GM21390 (cell line): Measurements from ENCODE around the gene JUND.
"Not testable (repeated sequence)": the region's sequence is repeated elsewhere in the genome, so short reads cannot be mapped to it uniquely, and the experiment has no call there.

Source experiments
- ATAC-seq: cut with Tn5 transposase; IDR thresholded peaks from one replicate; pipeline ENCODE4 v1.9.1; 2021; ENCODE audit not compliant: unreplicated experiment

JUND gene

GRCh38 chr19:18281082-18282020 lies at the start of gene JUND:
TSS of gene JUND (minus strand) at chr19:18281622. CDS start at chr19:18281484, 138 bp downstream.
- peak; percentile 58 for ATAC-seq

DNA sequence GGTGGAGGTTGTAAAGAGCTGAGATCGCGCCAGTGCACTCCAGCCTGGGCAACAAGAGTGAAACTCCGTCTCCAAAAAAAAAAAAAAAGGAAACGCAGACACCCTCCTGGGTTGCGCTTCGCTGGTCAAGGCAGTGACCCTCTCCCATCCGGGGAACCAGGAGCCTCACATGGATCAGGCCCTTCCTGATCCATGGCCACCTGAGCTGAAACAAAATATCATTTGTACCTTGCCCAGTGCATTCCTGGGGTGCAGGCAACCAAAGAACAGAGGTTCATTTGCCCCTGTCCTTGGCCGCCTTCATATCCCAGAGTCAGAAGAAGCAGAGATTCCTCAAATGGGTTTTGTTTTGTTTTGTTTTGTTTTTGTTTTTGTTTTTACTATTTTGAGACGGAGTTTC lies 49.4 kb upstream of the JUND start:
- no peak for ATAC-seq

DNA sequence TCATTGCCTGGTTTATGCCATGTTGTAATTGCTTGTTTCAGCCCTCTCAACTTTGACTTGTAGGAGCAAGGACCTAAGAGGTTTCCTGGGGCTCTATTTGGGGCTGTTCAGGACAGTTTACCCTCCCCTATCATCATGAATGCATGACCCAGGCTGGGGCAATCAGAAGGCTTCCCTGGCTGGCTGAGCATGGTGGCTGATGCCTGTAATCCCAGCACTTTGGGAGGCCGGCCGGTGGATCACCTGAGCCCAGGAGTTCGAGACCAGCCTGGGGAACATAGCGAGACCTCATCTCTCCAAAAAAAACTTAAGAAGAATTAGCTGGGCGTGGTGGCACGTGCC lies 47.6 kb upstream of the JUND start:
- ATAC-seq: no peak

DNA sequence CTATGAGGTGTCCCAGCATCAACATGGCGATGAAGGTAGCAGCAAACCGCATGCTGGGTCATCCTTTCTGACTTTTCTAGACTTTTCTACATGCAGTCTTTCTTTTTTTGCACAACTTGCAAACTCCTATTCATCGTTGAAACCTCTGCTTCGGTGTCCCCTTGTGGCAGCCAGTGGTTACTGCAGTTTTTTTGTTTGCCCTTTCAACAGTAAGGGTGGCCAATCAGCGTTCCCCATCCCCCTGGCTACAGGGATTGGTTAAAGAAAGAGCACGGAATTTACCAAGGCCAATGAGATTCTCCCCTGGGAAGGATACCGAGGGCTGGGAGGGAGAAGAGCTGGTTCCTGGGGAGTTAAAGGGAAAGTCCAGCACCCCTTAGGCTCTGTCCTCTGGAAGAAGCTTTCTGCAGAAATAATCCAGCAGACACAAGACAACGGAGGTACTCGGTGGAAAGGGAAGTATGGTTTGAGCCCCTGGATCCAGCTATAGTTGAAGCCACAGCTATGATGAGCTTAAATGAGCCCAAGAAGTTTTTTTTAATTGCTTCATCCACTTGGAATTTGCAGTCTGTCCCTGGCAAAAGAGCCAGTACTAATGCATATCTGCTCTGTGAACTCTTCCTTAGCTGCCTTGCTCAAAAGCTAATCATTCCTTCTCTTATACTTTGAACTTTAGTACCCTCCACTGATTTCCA lies 47.1 kb upstream of the JUND start:
- peak; percentile 84 for ATAC-seq

GRCh38 chr19:18326772-18327171 lies 45.4 kb upstream of the JUND start:
- no peak for ATAC-seq

- not testable (repeated sequence) for ATAC-seq
Measured at GRCh38 chr19:18324373-18324731, 42.9 kb upstream of the JUND start.

GRCh38 chr19:18322759-18323460 lies 41.5 kb upstream of the JUND start, which contains the start of gene LSM4:
TSS of gene LSM4 (minus strand) at chr19:18323076. CDS start at chr19:18323020, 56 bp downstream.
- peak; percentile 83 for ATAC-seq

DNA sequence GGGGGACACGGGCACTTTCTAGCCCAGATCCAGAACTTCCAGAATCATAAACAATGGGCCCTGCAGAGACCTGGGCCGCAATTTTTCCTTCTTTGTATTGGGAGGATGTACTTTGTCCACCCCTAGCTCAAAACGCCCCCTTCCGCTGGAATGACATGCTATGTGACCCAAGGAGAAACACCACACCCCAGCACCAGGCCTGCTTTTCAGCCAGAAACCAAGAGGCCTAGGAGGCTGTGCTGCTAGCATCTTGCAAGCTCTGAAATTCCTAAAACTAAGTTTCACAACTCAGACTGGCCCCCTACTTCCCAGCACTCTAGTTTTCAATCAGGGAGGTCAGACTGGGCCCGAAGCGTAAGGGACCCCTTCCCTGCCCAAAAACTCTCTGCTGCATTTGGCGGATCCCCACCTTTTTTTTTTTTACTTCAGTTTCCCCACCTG lies 40.9 kb upstream of the JUND start:
- no peak for ATAC-seq

DNA sequence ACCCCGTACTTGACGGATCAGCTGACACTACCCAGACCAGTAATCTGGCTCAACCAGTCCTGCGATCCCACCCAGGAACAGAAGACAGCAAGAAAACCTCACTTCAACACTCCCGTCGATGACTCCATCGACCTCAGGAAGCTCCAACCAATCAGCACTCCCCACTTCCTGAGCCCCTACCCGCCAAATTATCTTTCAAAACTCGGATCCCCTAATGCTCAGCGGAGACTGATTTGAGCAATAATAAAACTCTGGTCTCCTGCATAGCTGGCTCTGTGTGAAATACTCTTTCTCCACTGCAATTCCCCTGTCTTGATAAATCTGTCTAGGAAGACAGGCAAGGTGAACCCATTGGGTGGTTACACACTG lies 40.3 kb upstream of the JUND start:
- ATAC-seq: no peak

DNA sequence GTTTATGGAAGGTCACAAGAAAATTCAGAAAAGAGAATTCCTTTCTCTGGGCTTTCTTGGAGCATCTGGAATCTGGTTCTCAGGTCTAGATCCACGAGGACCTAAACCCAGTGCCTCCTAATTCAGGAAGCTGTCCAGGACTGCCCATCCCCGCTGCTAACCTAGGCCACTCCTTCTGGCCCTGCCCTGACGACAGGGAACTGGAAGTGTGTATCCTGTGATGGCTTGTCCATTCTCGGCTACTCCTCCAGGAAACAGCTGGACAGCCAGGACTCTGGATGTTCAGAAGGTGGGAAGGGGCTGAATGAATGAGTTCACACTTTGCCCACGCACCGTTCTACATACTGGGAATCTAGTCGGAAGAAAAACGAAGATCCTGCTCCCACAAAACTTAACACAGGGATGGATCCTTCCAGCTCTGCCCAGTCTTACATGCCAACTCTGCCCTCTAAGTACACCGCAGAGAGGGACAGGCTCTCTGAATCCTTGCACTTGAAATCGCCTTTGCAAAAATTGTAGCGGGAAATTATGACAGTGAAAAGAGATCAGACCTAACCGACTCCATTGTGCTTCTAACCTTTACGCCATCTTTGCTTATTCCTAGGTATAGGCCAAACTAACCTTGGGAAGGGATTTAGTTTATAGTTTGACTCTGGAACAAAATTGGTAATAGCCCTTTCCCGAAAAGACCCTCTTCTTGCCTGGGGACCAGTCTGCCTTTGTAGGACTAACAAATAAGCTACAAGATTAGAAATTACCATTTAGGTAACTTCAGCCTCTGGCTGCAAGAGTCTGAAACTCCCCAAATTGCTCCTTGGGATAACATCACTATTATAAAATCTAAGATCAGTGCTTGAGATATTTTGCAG lies 39.7 kb upstream of the JUND start:
- ATAC-seq: no peak

DNA sequence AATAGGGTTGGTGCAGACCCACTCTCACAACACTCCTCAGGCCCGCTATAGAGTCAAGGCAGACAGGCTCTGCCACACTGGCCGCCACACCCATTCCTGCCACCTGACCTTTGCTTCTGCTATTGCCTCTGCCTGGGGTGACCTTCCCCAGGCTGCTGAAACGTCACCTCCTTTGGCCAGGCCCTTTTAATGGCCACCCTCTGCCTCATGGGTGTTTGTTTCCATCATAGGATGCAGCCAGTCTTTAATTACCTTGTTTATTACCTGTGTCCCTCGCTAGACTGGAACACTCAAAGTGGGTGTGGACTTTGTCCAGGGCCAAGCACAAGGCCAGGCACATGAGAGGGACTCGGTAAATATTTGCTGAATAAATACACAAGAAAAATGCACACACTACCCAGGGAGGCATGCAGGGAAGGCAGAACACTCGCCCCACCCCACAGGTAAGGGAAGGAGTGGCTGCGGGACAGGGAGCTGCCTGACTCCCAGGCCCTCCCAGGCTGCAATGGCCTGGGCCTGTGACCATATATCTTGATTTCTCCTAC lies 38.2 kb upstream of the JUND start:
- no peak for ATAC-seq

- no peak for ATAC-seq
Measured at GRCh38 chr19:18317961-18318800, 36.8 kb upstream of the JUND start.

DNA sequence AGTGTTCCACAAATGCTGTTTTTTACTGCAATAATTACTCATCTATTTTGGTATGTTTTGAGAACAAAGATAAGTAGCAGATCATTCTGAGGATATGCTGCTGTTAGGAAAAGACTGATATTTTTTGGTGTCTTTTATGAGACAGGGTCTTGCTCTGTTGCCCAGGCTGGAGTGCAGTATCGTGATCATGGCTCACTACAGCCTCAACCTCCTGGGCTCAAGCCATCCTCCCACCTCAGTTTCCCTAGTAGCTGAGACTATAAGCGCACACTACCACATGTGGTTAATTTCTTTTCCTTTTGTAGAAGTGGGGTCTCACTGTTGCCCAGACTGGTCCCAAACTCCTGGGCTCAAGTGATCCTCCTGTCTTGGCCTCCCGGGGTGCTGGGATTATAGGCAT lies 32.0 kb upstream of the JUND start:
- ATAC-seq: no peak

DNA sequence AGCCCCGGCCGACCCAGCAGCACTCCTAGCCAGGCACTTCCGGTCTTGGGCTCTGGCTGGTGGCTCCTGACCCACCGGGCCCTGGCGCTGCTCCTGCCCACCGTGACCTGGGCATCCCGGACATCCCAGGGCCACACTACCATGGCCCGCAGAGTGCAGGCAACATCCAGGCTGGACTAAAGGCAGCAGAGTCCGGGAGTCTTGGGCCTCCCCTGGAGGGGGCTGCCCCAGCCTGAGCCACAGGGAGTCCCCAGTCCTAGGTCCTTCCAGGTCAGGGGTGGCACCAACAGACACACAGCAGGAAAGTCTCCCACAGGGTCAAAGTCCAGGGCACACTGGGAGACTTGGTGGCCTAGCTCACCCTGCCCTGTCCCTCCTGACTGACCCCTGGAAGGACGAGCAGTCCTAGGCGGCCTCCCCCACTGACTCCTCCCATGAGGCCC lies 30.7 kb upstream of the JUND start:
- no peak for ATAC-seq

GRCh38 chr19:18311502-18312091 lies 30.2 kb upstream of the JUND start:
- no peak for ATAC-seq

DNA sequence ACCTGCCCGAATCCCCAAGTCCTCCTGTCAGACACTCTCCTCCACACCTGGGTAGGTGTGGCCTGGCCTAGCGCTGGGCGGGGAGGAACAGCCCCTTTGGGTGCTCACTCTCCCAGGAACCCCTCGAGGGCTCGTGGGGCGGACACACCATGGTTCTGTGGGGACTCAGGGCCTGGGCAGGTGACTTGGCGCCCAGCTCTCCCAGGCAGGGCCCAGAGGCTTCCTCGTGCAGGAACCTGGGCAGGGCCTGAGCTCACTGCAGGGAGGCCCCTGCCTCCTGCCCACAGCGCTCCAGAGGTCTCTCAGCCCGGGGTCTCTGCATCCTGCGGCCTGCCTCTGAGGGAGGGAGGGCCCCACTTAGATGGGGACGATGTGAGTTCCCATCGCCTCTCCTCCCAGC lies 29.5 kb upstream of the JUND start:
- no peak for ATAC-seq

- no peak for ATAC-seq
Measured at GRCh38 chr19:18310118-18310909, 28.9 kb upstream of the JUND start.

DNA sequence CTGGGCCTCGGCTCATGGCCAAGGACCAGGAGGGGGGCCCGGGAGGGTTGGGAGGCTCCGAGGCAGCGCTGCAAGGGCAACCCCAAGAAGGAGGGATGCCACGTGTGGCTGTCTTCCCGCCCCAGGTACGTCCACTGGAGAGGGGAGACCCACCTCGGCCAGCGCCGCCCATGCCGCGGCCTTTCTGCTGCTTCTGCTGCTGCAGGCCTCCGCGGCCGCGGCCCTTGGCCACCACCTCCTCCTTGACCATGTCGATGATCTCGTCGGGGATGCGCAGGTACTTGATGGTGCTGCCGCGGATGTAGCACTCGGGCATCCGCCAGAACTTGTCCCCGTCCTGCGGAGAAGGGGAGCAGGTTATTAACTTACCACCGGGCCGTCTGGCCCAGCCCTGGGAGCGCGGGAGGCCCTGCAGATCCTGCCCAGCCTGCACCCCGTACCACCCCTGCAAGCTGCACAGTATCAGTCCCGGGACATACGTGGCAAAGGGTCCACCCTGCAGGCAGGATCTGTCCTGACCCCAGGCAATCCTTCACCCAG lies 28.2 kb upstream of the JUND start:
- no peak for ATAC-seq
